HG03460 (cell line): ENCODE data around the gene SIPA1L3.
"Not testable (repeated sequence)": the region's sequence is repeated elsewhere in the genome, so short reads cannot be mapped to it uniquely, and the experiment has no call there.

Source experiments
- ATAC-seq: cut with Tn5 transposase; IDR thresholded peaks from one replicate; pipeline ENCODE4 v1.9.1; 2021; ENCODE audit not compliant: unreplicated experiment

The SIPA1L3 gene

GRCh38 chr19:38063928-38064327 is 156.9 kb downstream of the SIPA1L3 start:
- no peak for ATAC-seq

- no peak for ATAC-seq
Measured at GRCh38 chr19:38064661-38065425, 157.8 kb downstream of the SIPA1L3 start.

DNA sequence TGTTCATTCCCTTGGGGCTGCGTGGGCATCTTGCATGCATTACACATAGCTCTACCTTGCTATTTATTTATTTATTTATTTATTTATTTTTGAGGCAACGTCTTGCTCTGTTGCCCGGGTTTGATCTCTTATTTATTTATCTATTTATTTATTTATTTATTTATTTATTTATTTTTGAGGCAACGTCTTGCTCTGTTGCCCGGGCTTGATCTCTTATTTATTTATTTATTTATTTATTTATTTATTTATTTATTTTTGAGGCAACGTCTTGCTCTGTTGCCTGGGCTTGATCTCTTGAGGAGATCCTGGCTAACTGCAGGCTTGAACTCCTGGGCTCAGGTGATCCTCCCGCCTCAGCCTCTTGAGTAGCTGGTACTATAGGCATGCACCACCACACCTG is 158.8 kb downstream of the SIPA1L3 start:
- ATAC-seq: not testable (repeated sequence)

DNA sequence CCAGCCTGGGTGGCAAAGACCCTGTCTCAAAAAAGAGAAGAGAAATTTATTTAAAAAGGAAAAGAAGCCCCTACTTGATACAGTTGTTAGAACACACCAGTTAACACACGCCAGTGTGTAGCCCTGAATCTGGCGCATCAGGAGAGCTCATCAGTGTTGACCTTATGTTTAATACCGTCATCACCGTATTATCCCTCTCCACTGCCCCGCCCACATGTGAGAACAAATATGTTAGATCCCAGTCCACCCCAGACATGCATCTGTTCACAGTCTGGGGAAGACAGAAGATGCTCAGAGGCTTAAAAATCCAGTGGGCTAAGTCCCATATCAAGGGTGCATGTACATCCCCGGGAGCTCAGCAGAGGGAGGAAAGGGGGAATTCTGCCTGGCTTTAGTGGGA is 161.8 kb downstream of the SIPA1L3 start:
- no peak for ATAC-seq

DNA sequence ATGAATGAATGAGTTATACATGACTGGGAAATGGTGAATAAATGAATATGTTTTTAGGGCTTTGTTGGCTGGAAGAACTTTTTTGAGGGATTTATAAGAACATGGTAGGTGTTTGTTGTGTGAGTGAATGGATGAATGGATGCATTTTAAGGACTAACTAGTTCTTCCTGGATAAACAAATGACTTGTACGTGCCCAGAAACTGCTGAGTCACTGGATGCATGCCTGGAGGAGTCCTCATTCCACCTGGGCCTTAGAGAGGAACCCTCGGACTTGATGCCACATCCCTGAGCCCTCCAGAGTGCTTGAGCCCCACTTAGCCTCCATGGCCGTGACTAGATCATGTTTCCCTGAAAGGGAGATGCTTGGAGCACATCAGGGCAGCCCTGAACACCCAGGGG is 163.6 kb downstream of the SIPA1L3 start:
- no peak for ATAC-seq

- not testable (repeated sequence) for ATAC-seq
Measured at GRCh38 chr19:38071054-38071453, 164.0 kb downstream of the SIPA1L3 start.

DNA sequence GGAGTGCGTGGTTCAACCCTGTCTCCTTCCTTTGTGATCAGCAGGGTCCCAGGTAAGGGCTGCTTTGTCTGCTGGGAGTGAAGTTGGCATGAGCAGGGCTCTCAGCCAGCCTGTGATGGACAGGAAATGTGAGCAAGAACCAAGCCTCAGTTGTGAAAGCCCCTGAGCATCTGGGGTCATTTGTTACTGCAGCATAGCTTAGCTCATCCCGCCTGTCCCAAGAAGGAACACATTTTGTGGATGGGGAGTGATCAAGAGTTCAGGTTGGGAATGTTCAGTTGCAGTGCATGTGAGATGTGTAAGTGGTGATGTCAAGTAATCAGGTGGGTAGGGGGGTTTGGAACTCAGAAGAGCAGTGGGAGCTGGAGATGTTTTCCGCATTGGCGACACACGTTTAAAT is 164.6 kb downstream of the SIPA1L3 start:
- ATAC-seq: no peak

GRCh38 chr19:38072776-38073750 is 166.1 kb downstream of the SIPA1L3 start:
- no peak for ATAC-seq

DNA sequence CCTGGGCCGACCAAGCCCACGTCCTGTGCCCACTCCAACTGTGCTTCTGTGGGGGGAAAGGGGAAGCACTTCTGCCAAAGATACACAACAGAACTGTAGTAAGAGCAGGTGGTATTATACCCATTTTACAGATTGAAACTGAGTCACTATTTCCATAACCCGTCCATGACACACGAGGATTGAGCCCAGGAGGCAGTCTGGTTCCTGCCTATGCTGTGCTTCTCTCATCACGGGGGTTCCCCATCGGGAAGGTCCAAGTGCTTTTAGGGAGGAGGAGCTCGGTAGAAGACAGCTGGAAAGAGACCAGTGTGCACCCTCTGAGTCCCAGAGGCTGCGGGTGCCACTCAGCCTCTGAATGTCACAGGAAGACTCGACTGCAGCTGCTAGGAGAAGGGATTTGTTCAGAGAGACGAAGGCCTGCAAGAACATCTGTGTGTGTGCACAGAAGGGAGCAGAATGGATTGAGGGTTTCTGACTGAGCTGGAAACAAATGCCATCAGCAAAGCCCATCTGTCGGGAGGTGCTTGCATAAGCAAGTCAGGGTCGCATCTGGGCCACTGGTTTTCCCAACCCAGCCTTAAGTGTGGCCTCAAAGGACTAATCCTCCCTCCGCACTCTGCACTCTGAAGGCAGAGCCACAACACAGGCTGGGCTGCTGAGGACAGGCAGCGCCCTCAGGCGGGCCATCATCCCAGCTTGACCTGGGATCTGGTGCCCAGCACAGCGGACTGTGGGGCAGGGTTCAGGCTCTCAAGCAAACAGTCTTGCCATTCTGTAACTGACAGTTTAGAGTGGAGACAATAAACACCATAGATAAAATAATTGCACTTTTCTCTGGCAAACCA is 167.1 kb downstream of the SIPA1L3 start:
- no peak for ATAC-seq

- ATAC-seq: no peak
Measured at GRCh38 chr19:38076337-38076736, 169.3 kb downstream of the SIPA1L3 start.

- no peak for ATAC-seq
Measured at GRCh38 chr19:38078302-38078930, 171.4 kb downstream of the SIPA1L3 start.

DNA sequence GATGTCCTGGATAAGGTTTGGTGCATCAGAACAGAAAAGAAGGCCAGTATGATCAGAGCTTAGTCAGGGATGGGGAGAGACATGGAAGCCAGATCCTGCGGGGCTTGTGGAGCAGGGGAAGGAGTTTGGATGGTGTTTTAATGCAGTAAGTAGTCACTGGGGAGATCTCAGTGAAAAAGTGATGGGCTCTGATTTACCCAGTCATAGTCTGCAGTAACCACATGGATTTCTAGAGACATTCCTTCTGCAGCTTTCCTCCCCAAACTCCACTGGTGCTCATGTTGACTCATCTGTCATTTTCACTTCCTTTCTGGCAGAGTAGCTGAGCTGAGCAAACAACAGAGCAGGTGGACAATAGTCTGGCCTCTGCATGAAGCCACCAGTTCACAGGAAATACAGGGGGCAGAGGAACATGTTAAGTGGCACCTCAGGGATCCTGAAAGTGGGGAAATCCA is 172.9 kb downstream of the SIPA1L3 start:
- ATAC-seq: peak; percentile 77

DNA sequence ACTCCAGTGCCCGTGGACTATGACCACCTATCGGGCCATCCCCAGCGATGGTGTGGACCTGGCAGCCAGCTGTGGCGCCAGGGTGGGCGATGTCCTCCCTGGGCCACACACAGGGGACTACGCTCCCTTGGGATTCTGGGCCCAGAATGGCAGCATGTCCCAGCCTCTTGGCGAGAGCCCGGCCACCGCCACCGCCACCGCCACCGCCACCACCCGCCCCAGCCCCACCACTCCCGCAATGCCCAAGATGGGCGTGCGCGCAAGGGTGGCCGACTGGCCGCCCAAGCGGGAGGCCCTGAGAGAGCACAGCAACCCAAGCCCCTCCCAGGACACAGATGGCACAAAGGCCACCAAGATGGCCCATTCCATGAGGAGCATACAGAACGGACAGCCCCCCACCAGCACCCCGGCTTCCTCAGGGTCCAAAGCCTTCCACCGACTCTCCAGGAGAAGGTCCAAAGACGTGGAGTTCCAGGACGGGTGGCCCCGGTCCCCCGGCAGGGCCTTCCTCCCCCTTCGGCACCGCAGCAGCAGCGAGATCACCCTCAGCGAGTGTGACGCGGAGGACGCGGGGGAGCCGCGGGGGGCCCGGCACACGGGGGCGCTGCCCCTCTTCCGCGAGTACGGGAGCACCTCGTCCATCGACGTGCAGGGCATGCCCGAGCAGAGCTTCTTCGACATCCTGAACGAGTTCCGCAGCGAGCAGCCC is 174.7 kb downstream of the SIPA1L3 start:
- ATAC-seq: no peak

GRCh38 chr19:38082256-38083118 is 175.5 kb downstream of the SIPA1L3 start:
- ATAC-seq: no peak

- no peak for ATAC-seq
Measured at GRCh38 chr19:38084196-38084595, 177.2 kb downstream of the SIPA1L3 start.

GRCh38 chr19:38089440-38089839 is 182.4 kb downstream of the SIPA1L3 start:
- no peak for ATAC-seq

DNA sequence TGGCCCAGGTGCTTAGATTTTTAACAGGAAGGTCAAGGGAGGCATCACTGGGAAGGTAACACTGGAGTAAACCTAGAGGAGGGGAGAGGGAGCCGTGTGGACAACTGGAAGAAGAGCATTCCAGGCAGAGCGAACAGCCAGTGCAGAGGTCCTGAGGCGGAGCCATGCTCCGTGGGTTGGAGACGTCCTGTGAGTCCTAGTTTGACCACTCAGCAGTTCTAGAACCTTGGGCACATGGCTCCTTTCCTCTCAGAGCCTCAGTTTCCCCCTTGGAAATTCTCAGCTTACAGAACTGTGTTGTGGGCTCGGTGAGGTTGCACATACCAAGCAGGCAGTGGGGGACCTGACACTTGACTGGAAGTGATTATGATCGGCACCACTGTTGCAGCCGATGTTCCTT is 186.1 kb downstream of the SIPA1L3 start:
- no peak for ATAC-seq

- no peak for ATAC-seq
Measured at GRCh38 chr19:38093587-38093986, 186.6 kb downstream of the SIPA1L3 start.
